ENCODE measurements around the gene DPYD.

Gene DPYD
- 98.3 to 111 (median 99.1) reads per million in 3 donors for total RNA-seq

DNA sequence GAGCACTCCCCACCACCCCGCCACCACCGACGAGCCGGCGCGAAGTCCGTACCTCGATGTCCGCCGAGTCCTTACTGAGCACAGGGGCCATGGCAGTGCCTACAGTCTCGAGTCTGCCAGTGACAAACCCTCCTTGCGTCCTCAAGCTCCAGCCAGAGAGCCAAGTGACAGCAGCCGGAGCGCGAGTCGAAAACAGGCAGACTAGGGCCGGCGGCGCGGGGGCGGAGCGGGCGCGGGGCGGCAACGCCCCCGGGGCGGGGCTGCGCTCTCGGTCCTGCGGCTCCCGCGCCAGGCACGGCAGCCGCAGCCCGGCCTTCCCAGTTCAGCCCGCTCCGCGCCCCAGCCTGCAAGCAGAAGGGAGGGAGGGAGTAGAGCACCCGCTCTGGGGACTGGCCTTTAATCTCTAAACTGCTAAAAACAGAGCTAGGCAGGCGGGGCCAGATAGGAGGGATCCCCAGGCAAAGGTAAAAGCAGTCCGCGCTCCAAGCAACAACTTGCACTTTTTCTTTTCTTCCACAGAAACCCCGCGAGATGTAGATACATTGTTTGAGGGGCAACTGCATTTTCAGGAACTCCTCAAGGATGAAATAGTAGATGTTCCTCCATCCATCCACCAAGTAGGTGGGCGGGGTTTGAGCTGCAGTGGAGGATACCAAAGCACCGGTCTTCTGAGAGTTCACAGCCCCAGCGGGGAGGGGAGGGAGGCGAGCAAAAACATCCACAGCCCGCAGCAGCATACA is at the start of gene DPYD:
Gene DPYD (minus strand): TSS at position 203 of the 740 bp plus-strand sequence. CDS start 112 bp downstream, at position 91.
- Histone ChIP-seq H3K27ac (ENCODE audit: insufficient read depth, low read length, poor library complexity, severe bottlenecking) (peak within 1 kb of the TSS; percentile 85), H3K36me3 (ENCODE audit: control insufficient read depth, insufficient read depth, low read length) (no peaks in the 10 kb centered on the region), H3K27me3 (replicated peaks; ENCODE audit: control insufficient read depth, insufficient read depth, low read length, poor library complexity, severe bottlenecking) (no peaks in the 10 kb centered on the region), H3K4me3 (ENCODE audit: insufficient read depth, low read depth, low read length, poor library complexity, severe bottlenecking) (peak within 1 kb of the TSS; percentile 90), H3K4me1 (ENCODE audit: control insufficient read depth, insufficient read depth, low read length, poor library complexity, severe bottlenecking) (peaks cover 15% of the 10 kb centered on the region), H3K9me3 (ENCODE audit: control insufficient read depth, low read length) (no peaks in the 10 kb centered on the region)
- peak; percentile 70 to 77 (median 74) for DNase-seq

DNA sequence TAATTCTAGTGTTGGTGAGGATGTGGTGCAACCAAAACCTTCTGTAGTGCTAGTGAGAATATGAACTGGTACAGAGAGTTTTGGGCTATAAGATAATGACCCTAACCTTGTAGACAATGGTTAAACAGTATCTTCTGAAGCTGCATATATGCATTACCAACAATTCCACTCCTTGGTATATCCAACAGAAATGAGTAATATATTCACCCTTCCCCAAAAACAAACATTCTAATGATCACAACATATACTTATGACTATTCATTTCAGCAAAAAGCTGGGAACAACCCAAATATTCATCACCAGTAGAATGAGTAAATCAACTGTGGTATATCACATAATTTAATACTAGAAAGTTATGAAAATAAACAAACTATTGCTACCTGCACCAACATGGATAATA is 39.6 kb upstream of the DPYD start:
- no peaks in the 10 kb centered on the region for H3K36me3 ChIP-seq (ENCODE audit: control insufficient read depth, insufficient read depth, low read length)
- H3K4me3 ChIP-seq (ENCODE audit: insufficient read depth, low read depth, low read length, poor library complexity, severe bottlenecking) = no peak overlapping the region
- H3K27ac ChIP-seq (ENCODE audit: insufficient read depth, low read length, poor library complexity, severe bottlenecking) = no peak overlapping the region
- no peak for DNase-seq
- no peaks in the 10 kb centered on the region for H3K4me1 ChIP-seq (ENCODE audit: control insufficient read depth, insufficient read depth, low read length, poor library complexity, severe bottlenecking)
- H3K9me3 ChIP-seq (ENCODE audit: control insufficient read depth, low read length) = no peaks in the 10 kb centered on the region
- no peaks in the 10 kb centered on the region for H3K27me3 ChIP-seq (replicated peaks; ENCODE audit: control insufficient read depth, insufficient read depth, low read length, poor library complexity, severe bottlenecking)

DNA sequence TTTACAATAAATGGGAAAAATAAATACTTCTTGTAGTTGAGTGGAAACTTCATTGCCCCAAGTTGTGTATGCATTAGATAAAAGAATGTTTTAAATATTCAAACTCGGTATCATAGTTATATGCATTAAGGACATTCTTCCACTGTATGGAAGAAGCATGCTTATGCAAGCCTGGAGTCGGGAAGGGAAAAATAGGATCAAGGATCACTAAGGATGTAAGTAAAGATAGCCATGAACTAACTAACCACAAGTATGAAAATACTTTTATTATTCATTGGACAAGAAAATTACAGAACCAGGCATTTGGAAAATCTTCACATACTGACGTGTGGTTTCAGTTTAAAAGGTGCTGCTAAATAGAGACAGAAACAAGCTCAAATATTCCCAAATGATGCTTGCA is 26.9 kb upstream of the DPYD start:
- Histone ChIP-seq H3K4me1 (ENCODE audit: control insufficient read depth, insufficient read depth, low read length, poor library complexity, severe bottlenecking) (peaks cover 5% of the 10 kb centered on the region), H3K36me3 (ENCODE audit: control insufficient read depth, insufficient read depth, low read length) (no peaks in the 10 kb centered on the region), H3K27me3 (replicated peaks; ENCODE audit: control insufficient read depth, insufficient read depth, low read length, poor library complexity, severe bottlenecking) (no peaks in the 10 kb centered on the region), H3K9me3 (ENCODE audit: control insufficient read depth, low read length) (no peaks in the 10 kb centered on the region), H3K27ac (ENCODE audit: insufficient read depth, low read length, poor library complexity, severe bottlenecking) (no peak overlapping the region), H3K4me3 (ENCODE audit: insufficient read depth, low read depth, low read length, poor library complexity, severe bottlenecking) (no peak overlapping the region)
- DNase-seq = no peak

DNA sequence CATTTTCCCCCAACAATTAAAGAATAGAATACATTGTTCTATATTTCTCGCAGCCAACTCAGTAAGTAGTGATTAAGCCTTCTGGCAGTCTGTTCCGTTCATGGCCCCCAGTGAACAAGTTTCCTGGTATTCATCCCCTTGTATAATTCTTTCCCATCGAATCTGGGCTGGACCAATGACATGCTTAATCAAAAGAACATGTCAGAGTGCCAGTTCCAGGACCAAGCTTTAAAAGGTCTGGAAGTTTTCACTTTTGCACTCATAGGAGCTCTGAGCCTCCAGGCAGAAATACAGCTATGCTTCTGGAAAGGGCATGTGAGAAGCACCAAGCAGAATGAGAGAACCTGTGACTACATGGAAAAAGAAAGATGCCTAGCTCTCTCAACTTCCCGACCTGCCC is 22.5 kb upstream of the DPYD start:
- Histone ChIP-seq H3K9me3 (ENCODE audit: control insufficient read depth, low read length) (no peaks in the 10 kb centered on the region), H3K4me1 (ENCODE audit: control insufficient read depth, insufficient read depth, low read length, poor library complexity, severe bottlenecking) (peaks cover 12% of the 10 kb centered on the region), H3K36me3 (ENCODE audit: control insufficient read depth, insufficient read depth, low read length) (no peaks in the 10 kb centered on the region), H3K27me3 (replicated peaks; ENCODE audit: control insufficient read depth, insufficient read depth, low read length, poor library complexity, severe bottlenecking) (no peaks in the 10 kb centered on the region), H3K4me3 (ENCODE audit: insufficient read depth, low read depth, low read length, poor library complexity, severe bottlenecking) (no peak overlapping the region), H3K27ac (ENCODE audit: insufficient read depth, low read length, poor library complexity, severe bottlenecking) (no peak overlapping the region)
- no peak for DNase-seq

DNA sequence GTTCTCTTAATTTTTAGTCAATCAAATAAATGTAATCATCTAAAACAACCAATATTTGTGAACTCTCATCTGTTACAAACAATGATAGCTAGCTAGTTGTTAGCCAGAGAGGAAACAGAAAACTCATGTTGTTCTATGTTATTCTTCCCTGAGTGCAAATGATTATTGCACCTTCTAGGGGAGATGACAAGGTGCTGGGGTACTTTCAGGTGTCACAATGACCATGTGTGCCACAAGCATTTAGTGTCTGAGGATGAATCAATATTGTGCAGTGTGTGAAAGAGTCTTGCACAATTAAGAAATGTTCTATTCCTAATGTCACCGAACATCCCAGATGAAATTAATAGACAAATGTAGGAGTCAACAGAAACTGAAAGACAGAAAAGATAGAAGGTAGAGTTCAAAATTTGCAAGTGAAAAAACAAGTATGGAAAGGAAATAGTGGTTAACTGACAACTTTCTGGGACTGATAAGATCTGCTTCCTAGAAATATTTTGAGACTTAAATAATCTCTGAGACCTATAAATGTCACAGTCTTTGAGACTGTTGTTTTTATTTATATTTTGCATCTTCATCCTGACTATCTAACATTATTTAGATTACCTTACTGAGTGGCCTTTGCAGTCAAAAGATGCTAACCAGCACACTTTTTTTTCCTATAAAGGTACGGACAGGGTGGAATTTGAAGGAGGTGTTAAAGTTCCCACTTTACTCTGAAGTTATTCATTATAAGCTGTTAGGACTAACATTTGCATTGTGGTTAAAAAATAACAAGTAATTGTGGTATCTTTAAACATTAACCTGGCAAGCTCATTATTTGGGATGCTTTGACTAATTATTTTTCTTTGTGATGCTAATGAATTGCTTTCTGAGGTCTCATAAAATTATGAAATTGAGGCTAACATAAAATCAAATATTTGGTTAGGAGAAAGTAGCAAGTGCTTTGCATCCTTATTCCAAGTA is 21.6 kb upstream of the DPYD start:
- Histone ChIP-seq H3K4me1 (ENCODE audit: control insufficient read depth, insufficient read depth, low read length, poor library complexity, severe bottlenecking) (peaks cover 12% of the 10 kb centered on the region), H3K27me3 (replicated peaks; ENCODE audit: control insufficient read depth, insufficient read depth, low read length, poor library complexity, severe bottlenecking) (no peaks in the 10 kb centered on the region), H3K27ac (ENCODE audit: insufficient read depth, low read length, poor library complexity, severe bottlenecking) (peak overlapping the region; percentile 33), H3K36me3 (ENCODE audit: control insufficient read depth, insufficient read depth, low read length) (no peaks in the 10 kb centered on the region), H3K4me3 (ENCODE audit: insufficient read depth, low read depth, low read length, poor library complexity, severe bottlenecking) (peak overlapping the region; percentile 26), H3K9me3 (ENCODE audit: control insufficient read depth, low read length) (no peaks in the 10 kb centered on the region)
- no peak for DNase-seq

DNA sequence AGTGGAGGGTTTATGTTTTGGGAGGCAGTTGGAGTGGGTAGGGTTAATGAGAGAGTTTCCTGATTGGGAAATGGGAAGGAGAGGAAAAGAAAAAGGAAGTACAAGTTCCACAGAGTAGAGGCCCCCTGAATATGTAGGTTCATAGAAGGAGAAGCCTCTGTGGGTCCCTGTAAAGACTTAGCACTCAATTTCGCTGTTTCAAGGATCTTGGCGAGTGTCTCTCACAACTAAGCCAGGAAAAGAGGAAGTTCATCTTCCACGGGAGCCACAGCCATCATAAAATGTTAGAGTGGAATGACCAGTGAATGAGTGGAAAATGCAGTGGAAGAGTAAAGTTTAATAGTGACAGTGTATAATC is 17.4 kb upstream of the DPYD start:
- Histone ChIP-seq H3K4me3 (ENCODE audit: insufficient read depth, low read depth, low read length, poor library complexity, severe bottlenecking) (no peak overlapping the region), H3K9me3 (ENCODE audit: control insufficient read depth, low read length) (no peaks in the 10 kb centered on the region), H3K4me1 (ENCODE audit: control insufficient read depth, insufficient read depth, low read length, poor library complexity, severe bottlenecking) (peaks cover 12% of the 10 kb centered on the region), H3K36me3 (ENCODE audit: control insufficient read depth, insufficient read depth, low read length) (no peaks in the 10 kb centered on the region), H3K27me3 (replicated peaks; ENCODE audit: control insufficient read depth, insufficient read depth, low read length, poor library complexity, severe bottlenecking) (no peaks in the 10 kb centered on the region), H3K27ac (ENCODE audit: insufficient read depth, low read length, poor library complexity, severe bottlenecking) (no peak overlapping the region)
- no peak for DNase-seq

- Histone ChIP-seq H3K9me3 (ENCODE audit: control insufficient read depth, low read length) (no peaks in the 10 kb centered on the region), H3K4me3 (ENCODE audit: insufficient read depth, low read depth, low read length, poor library complexity, severe bottlenecking) (no peak overlapping the region), H3K36me3 (ENCODE audit: control insufficient read depth, insufficient read depth, low read length) (no peaks in the 10 kb centered on the region), H3K27me3 (replicated peaks; ENCODE audit: control insufficient read depth, insufficient read depth, low read length, poor library complexity, severe bottlenecking) (no peaks in the 10 kb centered on the region), H3K27ac (ENCODE audit: insufficient read depth, low read length, poor library complexity, severe bottlenecking) (no peak overlapping the region), H3K4me1 (ENCODE audit: control insufficient read depth, insufficient read depth, low read length, poor library complexity, severe bottlenecking) (peaks cover under 1% of the 10 kb centered on the region)
- DNase-seq = no peak
These were observed 16.1 kb upstream of the DPYD start for GRCh38 chr1:97936976-97937375.

- Histone ChIP-seq H3K36me3 (ENCODE audit: control insufficient read depth, insufficient read depth, low read length) (no peaks in the 10 kb centered on the region), H3K4me1 (ENCODE audit: control insufficient read depth, insufficient read depth, low read length, poor library complexity, severe bottlenecking) (no peaks in the 10 kb centered on the region), H3K27ac (ENCODE audit: insufficient read depth, low read length, poor library complexity, severe bottlenecking) (no peak overlapping the region), H3K9me3 (ENCODE audit: control insufficient read depth, low read length) (no peaks in the 10 kb centered on the region), H3K4me3 (ENCODE audit: insufficient read depth, low read depth, low read length, poor library complexity, severe bottlenecking) (no peak overlapping the region), H3K27me3 (replicated peaks; ENCODE audit: control insufficient read depth, insufficient read depth, low read length, poor library complexity, severe bottlenecking) (no peaks in the 10 kb centered on the region)
- DNase-seq = no peak
These were observed 13.7 kb upstream of the DPYD start for GRCh38 chr1:97934491-97934890.

DNA sequence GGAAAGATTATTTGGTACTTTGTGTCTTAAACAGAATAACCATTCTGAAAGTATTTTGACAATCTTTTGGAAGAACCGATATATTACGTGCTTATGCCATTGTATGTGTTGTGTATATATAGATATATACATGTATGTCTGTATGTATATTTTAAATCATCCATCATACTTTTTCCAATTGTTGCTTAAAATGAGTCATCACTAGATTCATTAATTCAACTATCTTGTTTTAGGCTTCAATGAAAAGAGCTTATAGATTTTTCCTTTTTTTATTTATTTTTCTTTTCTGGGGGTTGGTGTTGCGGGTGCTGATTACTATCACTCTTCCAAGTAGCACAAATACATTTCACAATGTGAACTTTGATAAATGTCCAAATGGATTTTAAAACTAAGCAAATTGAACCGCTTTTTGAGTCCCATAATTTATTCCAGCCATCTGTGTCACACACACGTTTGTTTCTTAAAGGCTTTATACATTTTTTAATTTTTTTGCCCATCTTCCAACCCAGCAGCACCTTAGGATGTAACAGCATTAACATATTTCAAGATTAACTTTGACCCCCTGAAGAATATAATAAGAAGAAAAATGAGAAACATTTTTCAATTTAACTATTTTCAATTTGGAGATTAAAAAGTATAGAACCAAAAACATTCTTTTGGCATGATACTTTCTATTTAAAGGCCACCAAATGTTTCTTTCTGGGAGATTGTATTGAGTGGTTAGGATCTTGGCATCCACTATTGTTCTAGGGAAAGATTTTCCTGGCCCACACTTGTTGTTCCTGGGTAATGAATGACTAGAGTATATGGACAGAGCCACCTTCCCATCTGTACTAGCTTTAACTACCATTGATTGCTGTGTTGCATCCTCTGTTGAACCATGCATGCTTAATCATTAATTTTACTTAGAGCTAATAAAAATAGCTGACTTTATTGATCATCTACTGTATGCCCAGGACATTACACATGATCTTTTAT is 9.3 kb upstream of the DPYD start:
- DNase-seq = no peak

More for the DNA sequence above, 9.3 kb upstream of the DPYD start:
- H3K9me3 ChIP-seq (ENCODE audit: control insufficient read depth, low read length) = no peaks in the 10 kb centered on the region
- no peak overlapping the region for H3K27ac ChIP-seq (ENCODE audit: insufficient read depth, low read length, poor library complexity, severe bottlenecking)
- no peaks in the 10 kb centered on the region for H3K4me1 ChIP-seq (ENCODE audit: control insufficient read depth, insufficient read depth, low read length, poor library complexity, severe bottlenecking)
- H3K27me3 ChIP-seq (replicated peaks; ENCODE audit: control insufficient read depth, insufficient read depth, low read length, poor library complexity, severe bottlenecking) = no peaks in the 10 kb centered on the region
- no peak overlapping the region for H3K4me3 ChIP-seq (ENCODE audit: insufficient read depth, low read depth, low read length, poor library complexity, severe bottlenecking)
- H3K36me3 ChIP-seq (ENCODE audit: control insufficient read depth, insufficient read depth, low read length) = no peaks in the 10 kb centered on the region
